GM19238 (cell line): ENCODE results near the gene CCDC85B.

ENCODE experiments used
- DNase-seq: peaks from one replicate; pipeline ENCODE4 v3.0.0; 2011; ENCODE audit warnings: low spot score; ENCODE audit not compliant: insufficient read length

CCDC85B gene

GRCh38 chr11:65857500-65857852 is 33.0 kb upstream of the CCDC85B start:
- no peak for DNase-seq

- peak; percentile 83 for DNase-seq
Observed at GRCh38 chr11:65857853-65858680, 32.4 kb upstream of the CCDC85B start, which contains the start of gene CFL1. Gene CFL1 (minus strand): TSS chr11:65858180. CDS start chr11:65858099, 81 bp downstream.

- DNase-seq = no peak
Observed at GRCh38 chr11:65858681-65859087, 31.8 kb upstream of the CCDC85B start.

GRCh38 chr11:65859095-65859811 is 31.2 kb upstream of the CCDC85B start:
- peak; percentile 96 for DNase-seq

- no peak for DNase-seq
Observed at GRCh38 chr11:65859812-65860277, 30.6 kb upstream of the CCDC85B start.

GRCh38 chr11:65860278-65861164 is 30.0 kb upstream of the CCDC85B start, which contains the start of gene MUS81:
Gene MUS81 (plus strand): TSS chr11:65860433. CDS start chr11:65860754, 321 bp downstream.
- DNase-seq = peak; percentile 93

- DNase-seq = no peak
Observed at GRCh38 chr11:65861165-65861505, 29.3 kb upstream of the CCDC85B start.

- DNase-seq = no peak
Observed at GRCh38 chr11:65861533-65862183, 28.8 kb upstream of the CCDC85B start.

GRCh38 chr11:65862191-65862735 is 28.2 kb upstream of the CCDC85B start:
- DNase-seq = no peak

- no peak for DNase-seq
Observed at GRCh38 chr11:65862941-65863888, 27.3 kb upstream of the CCDC85B start.

GRCh38 chr11:65863889-65864705 is 26.4 kb upstream of the CCDC85B start:
- DNase-seq = no peak

GRCh38 chr11:65864706-65865471 is 25.6 kb upstream of the CCDC85B start:
- no peak for DNase-seq

GRCh38 chr11:65865550-65866172 is 24.8 kb upstream of the CCDC85B start:
- no peak for DNase-seq

GRCh38 chr11:65866509-65867283 is 23.8 kb upstream of the CCDC85B start:
- no peak for DNase-seq

GRCh38 chr11:65867284-65868071 is 23.0 kb upstream of the CCDC85B start:
- no peak for DNase-seq
